ENCODE measurements around the gene PTPRK.

PTPRK gene

DNA sequence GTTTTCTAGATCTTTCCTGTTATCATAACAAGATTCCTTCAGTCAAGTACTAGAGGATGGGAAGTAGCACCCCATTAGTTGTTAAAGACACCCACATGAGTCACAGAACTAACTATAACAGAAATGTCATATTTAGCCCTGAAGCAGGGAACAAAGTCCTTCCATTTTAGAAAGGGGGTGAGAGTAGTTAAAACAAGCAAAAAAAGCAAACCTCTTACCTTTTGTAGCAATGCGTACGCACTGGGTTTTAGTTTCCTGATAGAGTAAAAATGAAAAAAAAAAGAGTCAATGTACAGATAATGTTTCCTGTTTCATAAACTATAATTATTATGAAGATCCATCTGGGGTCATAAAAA, 455.9 kb downstream of the PTPRK start:
- no peak overlapping the region for H3K27ac ChIP-seq
- TF ChIP-seq, protein P1, sequence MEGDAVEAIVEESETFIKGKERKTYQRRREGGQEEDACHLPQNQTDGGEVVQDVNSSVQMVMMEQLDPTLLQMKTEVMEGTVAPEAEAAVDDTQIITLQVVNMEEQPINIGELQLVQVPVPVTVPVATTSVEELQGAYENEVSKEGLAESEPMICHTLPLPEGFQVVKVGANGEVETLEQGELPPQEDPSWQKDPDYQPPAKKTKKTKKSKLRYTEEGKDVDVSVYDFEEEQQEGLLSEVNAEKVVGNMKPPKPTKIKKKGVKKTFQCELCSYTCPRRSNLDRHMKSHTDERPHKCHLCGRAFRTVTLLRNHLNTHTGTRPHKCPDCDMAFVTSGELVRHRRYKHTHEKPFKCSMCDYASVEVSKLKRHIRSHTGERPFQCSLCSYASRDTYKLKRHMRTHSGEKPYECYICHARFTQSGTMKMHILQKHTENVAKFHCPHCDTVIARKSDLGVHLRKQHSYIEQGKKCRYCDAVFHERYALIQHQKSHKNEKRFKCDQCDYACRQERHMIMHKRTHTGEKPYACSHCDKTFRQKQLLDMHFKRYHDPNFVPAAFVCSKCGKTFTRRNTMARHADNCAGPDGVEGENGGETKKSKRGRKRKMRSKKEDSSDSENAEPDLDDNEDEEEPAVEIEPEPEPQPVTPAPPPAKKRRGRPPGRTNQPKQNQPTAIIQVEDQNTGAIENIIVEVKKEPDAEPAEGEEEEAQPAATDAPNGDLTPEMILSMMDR (conservative IDR thresholded peaks at IDR 0.05) = no peak

DNA sequence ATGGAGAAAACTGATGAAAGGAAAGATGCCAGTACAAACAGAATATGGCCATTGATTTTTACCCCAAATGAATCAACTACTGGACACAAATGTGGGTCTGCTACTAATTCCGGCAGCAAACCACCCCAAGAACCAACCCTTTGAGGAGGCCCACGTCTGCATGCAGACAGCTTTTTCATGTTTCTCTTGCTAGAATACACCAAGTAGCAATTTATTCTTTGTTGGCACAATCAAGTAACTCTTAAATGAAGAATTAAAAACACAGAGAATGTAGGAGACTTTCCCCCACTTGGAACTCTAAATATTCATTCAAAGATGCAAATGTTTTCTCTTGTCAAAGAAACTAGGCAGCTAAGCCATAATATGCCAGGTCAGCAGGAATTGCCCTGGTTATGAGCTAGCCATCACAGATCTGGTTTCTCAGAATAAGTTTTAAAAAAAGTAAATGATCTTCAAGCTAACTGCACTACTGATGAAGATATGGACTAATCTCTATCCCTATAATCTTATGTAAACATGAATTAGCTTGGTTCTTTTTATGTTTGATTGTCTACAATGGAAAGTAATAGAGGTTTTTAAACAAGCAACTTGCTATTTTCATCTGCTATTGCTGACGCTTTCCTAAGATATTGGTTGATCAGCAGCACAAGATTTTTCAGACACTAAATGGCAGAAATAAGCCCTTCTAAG, 456.4 kb downstream of the PTPRK start:
- H3K27ac ChIP-seq = no peak overlapping the region
- TF ChIP-seq, protein P1 (conservative IDR thresholded peaks at IDR 0.05) = no peak

DNA sequence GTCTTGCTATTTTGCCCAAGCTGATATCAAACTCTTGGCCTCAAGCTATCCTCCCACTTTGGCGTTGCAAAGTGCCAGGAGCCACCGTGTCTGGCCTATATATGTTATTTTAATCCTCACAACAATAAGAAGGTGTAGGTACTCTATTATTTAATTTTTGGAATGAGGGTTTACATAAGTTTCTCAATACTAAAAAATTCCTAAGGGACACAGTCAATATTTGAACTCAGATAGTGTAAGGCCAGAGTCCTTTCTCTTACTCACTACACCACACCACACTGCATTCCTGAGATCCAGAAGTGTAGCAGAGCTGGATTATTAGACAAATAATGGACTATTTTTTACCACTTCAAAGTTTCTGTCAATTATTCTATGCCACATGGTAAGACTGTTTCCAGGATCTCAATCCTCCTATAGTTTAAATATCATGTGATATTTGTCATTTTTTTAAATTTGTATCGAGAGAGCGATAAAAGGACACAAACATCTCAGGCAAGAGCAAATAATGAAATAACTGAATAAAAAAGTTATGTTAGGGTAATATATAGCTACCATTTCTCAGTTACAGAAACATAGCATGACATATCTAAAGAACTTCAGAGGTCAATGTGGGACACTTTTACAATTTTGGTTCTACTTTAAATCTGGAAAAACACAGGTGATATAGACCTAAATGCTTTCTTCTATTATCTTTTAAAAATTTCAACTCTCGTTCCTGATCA, 457.4 kb downstream of the PTPRK start:
- TF ChIP-seq, protein P1 (conservative IDR thresholded peaks at IDR 0.05) = no peak
- H3K27ac ChIP-seq = no peak overlapping the region

DNA sequence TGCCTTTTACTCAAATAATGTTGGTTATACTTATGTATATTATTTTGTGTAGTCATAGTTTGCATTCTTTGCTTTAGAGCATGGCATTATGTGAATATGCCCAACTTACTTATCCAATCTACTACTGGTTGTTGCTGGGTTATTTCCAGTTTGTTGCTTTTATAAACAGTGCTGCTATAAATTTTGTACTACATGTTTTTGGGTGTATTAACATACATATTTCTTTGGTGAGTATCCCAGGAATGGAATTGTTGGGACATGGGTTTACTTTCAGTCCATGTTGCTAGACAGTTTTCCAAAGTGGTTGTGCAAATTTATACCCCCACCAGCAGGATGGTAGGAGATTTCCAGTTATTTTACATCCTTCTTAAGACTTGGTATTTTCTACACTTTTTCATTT, 462.5 kb downstream of the PTPRK start:
- no peak overlapping the region for H3K27ac ChIP-seq
- TF ChIP-seq, protein P1 (conservative IDR thresholded peaks at IDR 0.05) = no peak

DNA sequence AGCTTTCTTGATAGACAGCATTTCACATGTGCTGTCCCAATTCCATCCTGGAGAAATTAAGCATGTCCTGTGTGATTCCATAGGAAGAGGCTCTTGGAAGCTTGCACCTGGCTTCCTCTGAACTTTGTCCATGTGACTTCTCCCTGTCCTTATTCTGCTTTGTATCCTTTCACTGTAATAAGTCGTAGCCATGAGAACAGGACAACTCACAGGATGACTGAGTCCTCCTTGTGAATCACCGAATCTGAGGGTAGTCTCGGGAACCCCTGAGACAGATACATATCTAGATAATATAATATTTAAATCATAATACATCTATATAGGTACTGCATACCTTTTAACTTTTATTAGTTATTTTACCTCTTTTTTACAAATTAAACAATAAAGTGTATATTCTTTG, 462.9 kb downstream of the PTPRK start:
- no peak overlapping the region for H3K27ac ChIP-seq
- TF ChIP-seq, protein P1 (conservative IDR thresholded peaks at IDR 0.05) = no peak

DNA sequence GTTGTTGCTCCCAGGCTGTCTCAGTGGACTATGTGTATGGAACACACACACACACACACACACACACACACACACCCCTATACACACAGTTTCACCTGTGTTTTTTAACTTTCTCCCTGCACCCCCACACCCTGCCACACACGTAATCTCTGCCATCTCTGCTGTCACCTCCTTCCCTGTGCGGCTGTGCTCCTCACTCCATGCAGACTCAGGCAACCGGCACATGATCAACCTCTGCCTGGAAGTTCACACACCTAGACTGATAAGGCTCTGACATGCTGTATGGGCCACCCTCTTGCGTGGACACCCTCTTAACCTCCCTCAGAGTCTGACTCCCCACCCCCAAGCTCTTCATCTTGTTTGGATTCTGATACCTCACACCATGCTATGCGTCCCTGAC, 467.3 kb downstream of the PTPRK start:
- TF ChIP-seq, protein P1 (conservative IDR thresholded peaks at IDR 0.05) = no peak

DNA sequence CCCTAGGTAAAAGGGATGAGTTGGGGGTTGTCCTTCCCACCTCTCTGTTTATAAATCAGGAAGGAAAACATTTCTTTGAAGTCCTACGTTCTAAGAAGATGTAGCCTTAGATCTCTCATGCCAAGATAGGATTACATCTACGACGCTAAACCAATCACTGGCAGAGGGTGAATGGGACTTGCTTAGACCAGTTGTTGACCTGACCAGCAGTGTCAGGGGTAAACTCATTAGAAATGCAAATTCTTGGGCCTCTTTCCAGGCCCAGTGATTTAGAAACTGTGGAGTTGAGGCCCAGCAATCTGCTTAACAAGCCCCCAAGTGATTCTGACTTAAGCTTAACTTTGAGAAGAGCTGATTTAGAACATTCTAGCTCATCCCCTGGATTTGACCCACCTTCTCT, 472.4 kb downstream of the PTPRK start:
- TF ChIP-seq, protein P1 (conservative IDR thresholded peaks at IDR 0.05) = no peak

More for the DNA sequence above, 467.3 kb downstream of the PTPRK start:
- H3K27ac ChIP-seq = no peak overlapping the region

More for the DNA sequence above, 472.4 kb downstream of the PTPRK start:
- H3K27ac ChIP-seq = no peak overlapping the region

Data from VCaP (cell line).